NCI-H460 (cell line): ENCODE results near the gene TACC2. TPM values are rescaled to one million over a fixed set of nuclear protein-coding genes. Genes with fewer than 3 reads are reported as not detected.

ENCODE experiments used
- DNase-seq: peaks from one replicate; pipeline ENCODE4 v3.0.0-alpha.2; 2016; ENCODE audit warnings: low read depth; ENCODE audit errors: extremely low read depth
- total RNA-seq: library from RNA; depleted of rRNA; stranded (reverse); fragments of >200 nt; shearing (Covaris generic); gene quantifications from 2 replicates; pipeline ENCODE4 v1.2.3, GENCODE V29; 2014

TACC2 gene
- total RNA-seq, 1 experiment from 2014 or later, result 31.1 TPM

GRCh38 chr10:122116331-122116730 is 127.4 kb downstream of the TACC2 start:
- DNase-seq, result no peak

GRCh38 chr10:122117475-122117874 is 128.5 kb downstream of the TACC2 start:
- no peak for DNase-seq

- DNase-seq, result no peak
Observed at GRCh38 chr10:122120008-122120744, 131.2 kb downstream of the TACC2 start.

GRCh38 chr10:122121059-122121458 is 132.1 kb downstream of the TACC2 start:
- DNase-seq, result no peak

- DNase-seq, result no peak
Observed at GRCh38 chr10:122122493-122122892, 133.5 kb downstream of the TACC2 start.

GRCh38 chr10:122123186-122123585 is 134.2 kb downstream of the TACC2 start:
- DNase-seq, result no peak

GRCh38 chr10:122124342-122124741 is 135.4 kb downstream of the TACC2 start:
- no peak for DNase-seq

- DNase-seq, result no peak
Observed at GRCh38 chr10:122124808-122125207, 135.8 kb downstream of the TACC2 start.

GRCh38 chr10:122126763-122127659 is 138.0 kb downstream of the TACC2 start:
- DNase-seq, result no peak

GRCh38 chr10:122127943-122128342 is 139.0 kb downstream of the TACC2 start:
- no peak for DNase-seq

GRCh38 chr10:122128357-122128756 is 139.4 kb downstream of the TACC2 start:
- DNase-seq, result no peak

GRCh38 chr10:122130474-122131110 is 141.6 kb downstream of the TACC2 start:
- DNase-seq, result no peak

- no peak for DNase-seq
Observed at GRCh38 chr10:122132331-122132755, 143.4 kb downstream of the TACC2 start.

GRCh38 chr10:122132882-122133565 is 144.1 kb downstream of the TACC2 start:
- no peak for DNase-seq

- no peak for DNase-seq
Observed at GRCh38 chr10:122135251-122136025, 146.5 kb downstream of the TACC2 start.

GRCh38 chr10:122138831-122139625 is 150.1 kb downstream of the TACC2 start:
- DNase-seq, result no peak

- no peak for DNase-seq
Observed at GRCh38 chr10:122139627-122140170, 150.7 kb downstream of the TACC2 start.

GRCh38 chr10:122140461-122140902 is 151.5 kb downstream of the TACC2 start:
- DNase-seq, result peak; percentile 24
